ENCODE data around the gene ACTA2.

DNA sequence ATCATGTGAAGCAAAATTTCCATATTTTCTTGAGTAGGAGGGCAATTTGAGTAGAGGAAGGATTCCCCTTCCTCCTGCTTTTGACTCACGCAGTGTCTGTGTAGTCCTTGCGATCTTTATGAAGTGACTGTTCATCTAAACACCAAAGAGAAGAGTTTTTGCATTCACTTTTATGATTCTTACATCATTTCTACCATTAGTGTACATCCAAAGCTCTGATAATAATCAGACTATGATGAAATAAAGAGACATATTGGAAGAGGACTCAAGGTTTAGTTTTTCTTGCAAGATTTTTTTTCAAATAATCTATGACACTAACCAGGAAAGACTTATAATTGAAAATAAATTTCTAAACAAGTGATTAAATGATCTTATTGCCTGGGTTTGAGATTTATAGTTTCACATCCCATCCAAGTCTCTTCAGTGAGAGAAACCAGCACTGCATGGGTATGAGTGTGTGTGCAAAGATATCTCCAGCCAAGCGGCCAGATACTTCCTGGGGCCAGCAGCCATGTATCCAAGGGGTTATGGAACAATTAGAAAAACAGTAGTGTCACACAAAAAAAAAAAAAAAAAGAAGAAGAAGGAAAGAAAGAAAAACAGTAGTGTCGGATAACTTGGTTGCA lies 2.0 kb upstream of the ACTA2 start:
- no peak for TF ChIP-seq EZH2 (IDR thresholded peaks at IDR 0.05; ENCODE audit: borderline replicate concordance, low read length)
- no peak for TF ChIP-seq CTCF (IDR thresholded peaks at IDR 0.05; ENCODE audit: low read length)
